Gastrocnemius medialis (tissue), 4 donors: ENCODE measurements around the gene MGRN1.

Source experiments
- CTCF ChIP-seq, 5 experiments: fragments of 450-650 bp in 3 of 5; fragments of 200-600 bp in 2 of 5; sonication (generic) in 2 of 5; IDR thresholded peaks in 4 of 5; conservative IDR thresholded peaks in 1 of 5; 1 replicate in 4 of 5; 2 replicates in 1 of 5; pipeline ENCODE4 v1.5.1; 2016 to 2019; ENCODE audit warnings: antibody characterized with exemption in 5 of 5, mild to moderate bottlenecking in 3 of 5, moderate library complexity in 3 of 5
- POLR2A ChIP-seq, 2 donors: fragments of 450-650 bp; IDR thresholded peaks; one replicate each; pipeline ENCODE4 v1.6.1; 2017; ENCODE audit warnings: antibody characterized with exemption in 2 of 2, mild to moderate bottlenecking in 2 of 2, moderate library complexity in 2 of 2

- TF ChIP-seq POLR2A (IDR thresholded peaks at IDR 0.05): peak; percentile 48 to 50
- no peak for TF ChIP-seq CTCF (IDR thresholded peaks at IDR 0.05 in 4 of 5, conservative IDR thresholded peaks at IDR 0.05 in 1 of 5)
Observed at GRCh38 chr16:4734063-4734729, 109.6 kb downstream of the MGRN1 start, which contains the start of the genes ANKS3 and DNAAF8.
